GM21528 (cell line): ENCODE measurements around the gene TMEM198.

Experiments used
- ATAC-seq: cut with Tn5 transposase; IDR thresholded peaks from one replicate; pipeline ENCODE4 v1.9.1; 2021; ENCODE audit warnings: mild to moderate bottlenecking, moderate library complexity; ENCODE audit not compliant: unreplicated experiment, low FRiP score

Gene TMEM198

DNA sequence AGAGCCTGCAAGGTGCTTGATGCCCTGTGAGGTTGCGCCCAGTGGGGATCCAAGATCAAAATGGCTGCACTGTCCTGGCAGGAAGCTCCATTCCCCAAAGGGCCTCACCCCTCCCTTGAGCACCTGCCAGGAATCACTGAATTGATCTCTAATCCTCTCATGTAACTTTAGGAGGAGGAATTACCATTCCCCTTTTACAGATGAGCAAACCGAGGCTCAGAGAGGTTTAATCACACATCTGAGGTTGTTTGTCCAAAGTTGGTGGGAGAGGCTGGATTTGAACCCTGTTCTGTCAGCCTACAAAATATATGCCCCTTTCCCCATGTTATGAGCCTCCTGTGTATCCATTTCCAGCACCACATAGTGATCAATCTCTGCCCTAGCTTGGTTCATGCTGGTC is 19.0 kb upstream of the TMEM198 start:
- no peak for ATAC-seq

DNA sequence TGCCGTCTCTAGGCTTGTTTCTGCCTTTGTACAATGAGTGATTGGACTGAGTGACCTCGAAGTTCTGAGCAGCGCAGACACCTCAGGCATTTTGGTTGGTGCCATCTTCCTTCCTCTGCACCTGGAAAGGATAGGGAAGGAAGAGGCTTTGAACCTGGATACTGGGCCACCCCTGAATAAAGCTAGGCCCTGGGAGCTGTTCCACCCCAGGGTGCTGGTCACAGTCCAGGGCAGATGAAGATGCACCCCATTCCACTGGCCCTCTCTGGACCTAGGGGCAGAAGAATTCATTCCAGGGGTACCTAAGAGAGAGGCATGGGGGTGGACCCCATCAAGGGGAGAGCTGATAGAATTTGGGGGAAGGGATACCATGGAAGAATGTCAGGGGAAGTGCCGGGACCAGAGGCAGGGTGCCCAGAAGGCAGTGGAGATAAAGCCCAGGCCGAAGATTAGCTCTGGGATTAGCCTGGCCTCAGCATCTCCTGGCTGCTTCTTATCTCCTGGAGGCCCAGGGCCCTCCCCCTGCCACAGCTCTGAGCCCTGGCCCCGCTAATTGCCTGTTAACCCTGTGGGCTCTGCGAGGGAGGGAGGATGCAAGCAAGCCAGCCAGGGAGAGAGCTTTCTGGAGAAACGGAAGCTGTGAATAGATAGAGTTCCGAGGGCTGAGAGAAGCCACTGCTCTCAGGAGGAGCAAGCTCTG is 18.1 kb upstream of the TMEM198 start:
- ATAC-seq, result no peak

DNA sequence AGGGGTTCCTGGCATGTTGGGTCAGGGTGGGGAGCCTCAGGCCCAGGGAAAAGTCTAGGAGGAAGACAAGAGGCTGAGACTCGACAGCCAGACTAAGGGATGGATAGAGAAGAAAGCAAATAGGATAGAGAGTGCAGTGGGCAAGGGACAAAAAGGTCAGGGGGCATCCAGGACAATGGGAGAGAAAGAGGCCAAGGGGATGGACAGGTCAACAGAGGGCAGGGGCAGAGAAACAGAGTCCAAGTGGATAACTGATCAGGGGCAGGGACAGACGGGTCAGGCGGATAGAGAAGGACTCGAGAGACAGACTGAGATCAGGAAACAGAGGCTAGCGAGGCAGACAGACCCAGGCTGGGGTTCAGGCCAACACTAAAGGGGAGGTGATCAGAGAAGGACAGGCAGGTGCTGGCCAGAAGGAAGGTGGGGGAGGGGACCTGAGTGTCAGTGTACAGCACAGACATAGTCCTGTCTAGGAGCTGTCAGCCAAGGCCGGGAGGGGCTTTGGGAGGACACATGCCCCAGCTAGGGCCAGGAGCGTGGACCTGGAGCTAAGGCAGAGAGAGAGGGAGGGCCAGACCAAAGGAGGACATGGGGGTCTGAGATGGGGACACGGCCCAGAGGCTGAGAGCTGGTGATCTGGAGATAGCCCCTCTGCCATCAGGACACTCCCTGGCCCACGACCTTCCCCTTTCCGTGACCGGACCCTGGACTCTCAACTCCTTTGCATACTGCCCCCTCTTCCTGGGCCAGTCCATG is 17.3 kb upstream of the TMEM198 start:
- ATAC-seq, result no peak

DNA sequence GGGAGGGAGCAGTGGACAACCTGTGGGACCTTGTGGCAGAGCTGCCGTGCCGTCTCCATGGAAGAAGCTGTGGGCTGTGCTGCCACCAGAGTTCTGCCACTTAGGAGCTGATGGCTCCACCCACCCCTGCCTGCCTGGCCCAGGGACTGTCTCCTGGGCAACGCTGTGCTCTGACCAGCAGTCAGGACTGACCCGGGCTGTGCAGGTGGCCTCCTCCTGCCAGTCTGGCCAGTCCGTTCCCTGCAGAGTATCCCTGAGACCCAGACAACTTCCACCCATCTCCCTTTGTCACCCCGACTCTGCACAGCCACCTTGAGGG is 16.8 kb upstream of the TMEM198 start:
- ATAC-seq, result no peak

DNA sequence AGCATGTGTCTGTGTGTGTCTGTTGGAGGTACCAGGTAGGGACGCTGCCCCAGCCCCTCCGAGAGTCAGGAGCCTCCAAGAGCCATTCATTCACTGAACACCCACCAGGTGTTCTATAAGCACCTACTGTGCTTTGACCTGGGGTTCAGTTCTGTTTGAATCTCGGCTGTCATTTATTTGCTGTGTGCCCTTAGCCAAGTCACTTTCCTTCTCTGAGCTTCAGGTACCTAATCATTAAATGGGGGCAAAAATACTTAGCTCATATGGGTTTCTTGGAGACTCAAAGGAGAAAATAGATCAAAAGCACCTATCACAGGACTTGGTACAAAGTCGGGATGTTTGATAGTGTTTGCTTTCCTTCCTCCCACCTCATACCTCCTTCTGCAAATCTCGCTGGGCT is 16.4 kb upstream of the TMEM198 start:
- no peak for ATAC-seq

DNA sequence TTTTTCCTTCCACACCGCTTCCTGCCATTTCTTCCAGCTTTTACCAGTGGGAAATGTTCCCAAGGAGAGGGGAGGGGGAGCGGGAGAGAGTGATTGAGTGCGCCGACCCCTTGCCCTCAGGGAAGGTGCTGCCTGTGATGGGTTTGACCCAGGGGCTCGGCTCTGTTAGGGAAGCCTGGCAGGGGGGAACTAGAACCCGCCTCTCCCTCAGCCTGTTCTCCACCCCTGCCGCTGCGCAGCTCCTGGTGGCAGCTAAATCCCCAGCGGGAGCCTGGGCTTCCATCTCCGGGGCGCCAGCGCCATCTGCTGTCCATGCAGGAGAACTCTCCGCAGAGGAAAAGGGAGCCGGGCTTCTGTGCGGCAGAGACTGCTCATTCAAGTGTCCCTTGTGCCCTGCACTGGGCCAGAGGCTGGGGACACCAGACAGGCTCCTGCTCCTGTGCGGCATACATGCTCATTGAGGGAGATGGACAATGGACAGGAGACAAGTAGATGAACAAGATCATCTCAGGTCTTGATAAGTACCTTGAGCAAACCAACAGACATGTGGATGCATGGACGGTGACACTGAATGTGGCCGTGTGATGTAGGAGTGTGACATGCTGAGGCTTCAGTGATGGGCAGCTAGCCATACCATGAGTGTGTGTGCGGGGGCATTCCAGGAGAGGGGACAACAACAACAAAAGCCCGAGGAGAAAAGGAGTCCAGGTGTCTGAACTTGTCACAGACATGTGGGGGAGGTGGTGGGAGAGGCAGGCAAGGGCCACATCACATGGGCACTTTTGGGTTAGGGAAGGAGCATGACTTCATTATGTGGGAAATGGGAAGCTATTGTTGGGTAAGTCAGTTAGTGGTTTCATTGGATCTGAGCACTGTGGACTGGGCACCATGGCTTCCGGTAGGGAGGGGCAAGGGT is 13.5 kb upstream of the TMEM198 start:
- peak; percentile 67 for ATAC-seq

DNA sequence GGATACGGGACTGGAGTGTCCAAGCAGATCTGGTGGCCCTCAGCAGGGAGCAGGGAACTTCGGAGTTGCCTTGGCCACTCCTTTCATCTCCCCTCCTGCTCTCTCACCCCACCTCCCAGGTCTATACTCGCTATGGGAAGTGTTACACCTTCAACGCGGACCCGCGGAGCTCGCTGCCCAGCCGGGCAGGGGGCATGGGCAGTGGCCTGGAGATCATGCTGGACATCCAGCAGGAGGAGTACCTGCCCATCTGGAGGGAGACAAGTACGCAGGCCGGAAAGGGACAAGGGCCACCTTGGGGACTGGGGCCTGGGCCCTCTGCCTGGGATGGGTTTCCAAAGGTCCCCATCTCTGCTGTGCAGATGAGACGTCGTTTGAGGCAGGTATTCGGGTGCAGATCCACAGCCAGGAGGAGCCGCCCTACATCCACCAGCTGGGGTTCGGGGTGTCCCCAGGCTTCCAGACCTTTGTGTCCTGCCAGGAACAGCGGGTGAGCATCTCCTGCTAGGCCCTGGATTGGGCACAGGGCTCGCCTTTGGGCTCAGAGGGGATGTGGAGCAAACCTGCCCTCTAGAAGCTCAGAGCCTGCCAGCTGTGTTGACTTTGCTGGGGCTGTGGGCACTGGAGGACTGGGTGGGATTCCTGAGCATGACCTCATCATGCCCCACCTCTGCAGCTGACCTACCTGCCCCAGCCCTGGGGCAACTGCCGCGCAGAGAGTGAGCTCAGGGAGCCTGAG is 12.0 kb upstream of the TMEM198 start:
- ATAC-seq, result no peak

DNA sequence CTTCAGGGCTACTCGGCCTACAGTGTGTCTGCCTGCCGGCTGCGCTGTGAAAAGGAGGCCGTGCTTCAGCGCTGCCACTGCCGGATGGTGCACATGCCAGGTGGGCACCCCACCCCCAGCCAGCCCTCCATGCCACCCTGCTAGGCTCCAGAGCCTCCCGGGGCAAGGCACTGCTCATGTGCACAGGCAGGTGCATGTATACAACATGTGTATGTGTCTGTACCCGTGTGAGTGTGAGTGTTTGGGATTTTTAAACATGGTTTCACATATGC is 11.5 kb upstream of the TMEM198 start:
- ATAC-seq, result no peak

DNA sequence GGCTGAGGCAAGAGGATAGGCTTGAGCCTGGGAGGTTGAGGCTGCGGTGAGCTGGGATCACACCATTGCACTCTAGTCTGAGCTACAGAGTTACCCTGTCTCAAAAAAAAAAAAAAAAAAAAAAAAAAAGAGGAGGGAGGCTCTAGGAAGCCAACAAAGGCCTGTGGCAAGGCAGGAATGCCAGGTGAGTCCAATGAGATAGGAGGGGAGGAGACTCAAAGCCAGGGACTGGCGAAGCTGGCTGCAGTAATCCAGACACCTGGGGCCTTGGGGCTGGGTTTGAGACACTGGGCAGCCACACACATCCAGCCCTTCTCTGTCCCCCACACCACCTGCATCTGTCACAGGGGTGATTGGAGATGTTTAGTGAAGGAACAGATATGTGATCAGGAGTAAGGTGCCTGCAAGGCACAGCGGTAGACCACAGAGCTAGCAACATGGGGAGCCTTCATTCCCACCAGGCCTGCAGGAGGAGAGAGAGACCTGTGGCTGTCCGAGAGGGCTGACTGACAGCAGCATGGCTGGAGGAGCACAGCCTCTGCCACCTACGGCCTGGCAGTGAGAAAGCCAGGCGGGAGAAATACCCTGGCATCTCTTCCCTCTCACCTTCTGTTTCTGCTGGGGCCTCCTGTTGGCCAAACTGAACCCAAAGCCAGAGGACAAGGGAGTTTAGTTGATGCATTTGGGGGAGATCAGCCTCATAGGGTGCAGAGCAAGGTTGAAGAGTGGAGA is 9.7 kb upstream of the TMEM198 start:
- ATAC-seq, result no peak

DNA sequence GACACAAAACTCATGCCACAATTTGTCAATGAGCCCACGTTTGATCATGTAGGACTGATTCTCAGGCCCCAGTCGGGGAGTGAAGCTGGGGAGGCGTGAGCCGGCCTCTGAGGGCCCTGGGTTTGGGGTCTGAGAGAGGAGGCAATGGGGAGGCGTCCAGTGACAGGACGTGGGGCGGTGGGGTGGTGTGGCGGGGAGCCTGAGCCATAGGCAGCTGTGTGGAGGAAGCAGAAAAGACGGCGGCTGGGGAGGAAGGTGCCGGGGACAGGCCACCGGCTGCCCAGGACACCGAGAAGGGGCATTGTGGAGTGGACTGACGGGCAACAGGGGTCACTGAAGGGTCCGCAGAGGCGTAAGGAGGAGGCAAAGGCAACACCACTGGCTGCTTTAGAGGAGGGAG is 7.4 kb upstream of the TMEM198 start:
- ATAC-seq, result no peak

DNA sequence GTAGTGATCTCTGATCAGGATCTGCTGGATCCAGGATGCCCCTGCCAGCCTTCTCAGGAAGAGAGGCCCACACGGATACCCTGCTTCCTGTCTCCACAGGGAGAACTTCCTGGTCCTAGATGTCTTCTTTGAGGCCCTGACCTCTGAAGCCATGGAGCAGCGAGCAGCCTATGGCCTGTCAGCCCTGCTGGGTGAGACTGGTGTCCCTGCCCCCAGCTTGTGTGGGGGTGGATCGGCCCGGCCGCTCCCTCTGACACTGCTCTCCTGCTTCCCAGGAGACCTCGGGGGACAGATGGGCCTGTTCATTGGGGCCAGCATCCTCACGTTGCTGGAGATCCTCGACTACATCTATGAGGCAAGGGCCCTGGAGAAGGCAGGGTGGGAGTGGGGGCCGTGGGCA is 6.9 kb upstream of the TMEM198 start:
- no peak for ATAC-seq

DNA sequence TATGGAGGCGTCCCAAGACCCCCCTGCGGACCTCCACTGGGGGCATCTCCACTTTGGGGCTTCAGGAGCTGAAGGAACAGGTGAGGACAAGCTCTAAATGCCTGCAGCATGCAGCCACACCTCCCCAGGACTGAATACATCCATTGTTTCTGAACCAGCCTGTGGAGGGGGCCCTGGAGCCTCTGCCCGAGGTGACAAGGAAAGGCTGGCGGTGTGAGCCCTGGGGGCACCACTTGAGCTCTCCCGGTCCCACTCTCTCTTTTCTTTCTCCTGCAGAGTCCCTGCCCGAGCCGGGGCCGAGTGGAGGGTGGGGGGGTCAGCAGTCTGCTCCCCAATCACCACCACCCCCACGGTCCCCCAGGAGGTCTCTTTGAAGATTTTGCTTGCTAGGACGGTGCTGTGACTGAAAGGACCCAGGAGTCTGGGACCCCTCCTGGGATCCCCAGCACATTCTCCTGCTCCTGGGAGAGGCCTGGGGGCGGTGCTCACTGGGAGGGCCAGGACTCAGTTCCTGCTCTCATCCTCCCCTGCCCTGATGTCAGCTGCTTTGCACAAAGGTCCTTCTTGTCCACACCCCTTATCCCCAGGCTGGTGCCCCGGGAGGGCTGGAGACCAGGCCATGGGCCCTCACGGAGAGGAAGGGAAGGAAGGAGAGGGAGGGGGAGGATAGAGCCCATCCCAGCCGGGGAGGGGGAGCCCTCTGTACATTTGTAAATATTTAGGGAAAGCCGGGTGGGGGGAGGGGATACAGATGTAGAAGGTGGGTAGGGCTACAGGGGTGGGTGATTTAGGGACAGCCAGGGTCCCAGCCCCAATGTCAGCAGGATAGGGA is 6.0 kb upstream of the TMEM198 start:
- ATAC-seq, result no peak

DNA sequence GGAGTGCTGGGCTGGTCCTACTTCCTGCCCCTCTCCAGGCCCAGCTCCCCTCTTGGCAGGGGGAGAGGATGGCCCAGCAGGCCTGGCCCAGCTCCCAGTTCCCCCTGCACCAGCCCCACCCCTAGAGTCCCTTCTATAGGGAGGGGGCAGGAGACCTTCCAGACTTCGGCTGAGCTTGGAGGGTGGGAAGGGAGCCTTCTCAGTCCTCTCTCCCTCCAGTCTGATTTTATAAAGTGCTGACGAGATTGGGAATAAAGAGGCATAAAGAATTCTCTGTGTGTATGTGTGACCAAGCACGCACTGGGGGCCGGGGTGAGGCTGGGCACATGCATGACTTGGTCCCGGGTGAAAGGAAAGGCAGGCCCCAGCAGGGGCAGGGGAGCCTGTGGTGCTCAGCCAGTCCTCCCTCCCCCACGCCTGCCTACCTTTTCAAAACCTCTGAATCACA is 5.3 kb upstream of the TMEM198 start:
- no peak for ATAC-seq

DNA sequence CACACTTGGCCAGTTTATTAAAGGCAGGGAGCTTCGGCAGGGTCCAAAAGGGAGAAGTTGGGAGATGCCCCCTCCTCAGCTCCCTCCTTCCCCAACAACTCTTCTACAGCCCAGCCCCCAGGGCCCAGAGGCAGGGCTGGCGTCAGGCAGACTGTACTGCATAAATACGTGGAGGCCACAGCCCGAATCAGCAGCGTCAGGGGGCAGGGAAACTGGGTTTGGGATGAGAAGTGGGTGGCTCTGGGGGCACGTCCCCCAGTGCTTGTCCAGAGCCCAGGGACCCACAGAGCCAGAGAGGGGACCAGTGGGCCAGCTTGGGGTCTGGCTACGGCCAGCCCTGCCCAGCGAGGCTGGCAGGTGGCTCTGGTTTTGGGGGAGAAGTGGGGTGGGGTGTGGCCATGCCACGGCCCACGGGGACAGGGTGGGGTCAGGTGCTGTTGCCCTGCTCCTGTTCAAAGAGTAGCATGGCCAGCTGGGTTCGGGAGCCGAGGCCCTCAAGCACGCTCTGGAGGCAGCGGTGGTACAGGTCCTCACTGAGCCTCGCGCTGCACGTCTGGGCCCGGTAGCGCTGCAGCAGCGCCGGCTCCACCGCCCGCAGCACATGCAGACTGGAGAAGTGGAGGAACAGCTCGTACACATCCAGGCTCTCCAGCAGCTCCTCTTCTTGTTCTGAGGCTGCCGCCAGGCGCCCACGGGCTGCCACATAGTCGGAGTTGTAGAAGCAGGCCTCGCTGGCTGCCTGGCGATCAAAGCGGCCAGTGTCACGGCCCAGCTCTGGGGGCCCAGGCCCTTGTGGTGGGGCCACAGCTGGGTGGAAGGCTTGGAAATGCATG is 4.7 kb upstream of the TMEM198 start:
- ATAC-seq, result no peak

DNA sequence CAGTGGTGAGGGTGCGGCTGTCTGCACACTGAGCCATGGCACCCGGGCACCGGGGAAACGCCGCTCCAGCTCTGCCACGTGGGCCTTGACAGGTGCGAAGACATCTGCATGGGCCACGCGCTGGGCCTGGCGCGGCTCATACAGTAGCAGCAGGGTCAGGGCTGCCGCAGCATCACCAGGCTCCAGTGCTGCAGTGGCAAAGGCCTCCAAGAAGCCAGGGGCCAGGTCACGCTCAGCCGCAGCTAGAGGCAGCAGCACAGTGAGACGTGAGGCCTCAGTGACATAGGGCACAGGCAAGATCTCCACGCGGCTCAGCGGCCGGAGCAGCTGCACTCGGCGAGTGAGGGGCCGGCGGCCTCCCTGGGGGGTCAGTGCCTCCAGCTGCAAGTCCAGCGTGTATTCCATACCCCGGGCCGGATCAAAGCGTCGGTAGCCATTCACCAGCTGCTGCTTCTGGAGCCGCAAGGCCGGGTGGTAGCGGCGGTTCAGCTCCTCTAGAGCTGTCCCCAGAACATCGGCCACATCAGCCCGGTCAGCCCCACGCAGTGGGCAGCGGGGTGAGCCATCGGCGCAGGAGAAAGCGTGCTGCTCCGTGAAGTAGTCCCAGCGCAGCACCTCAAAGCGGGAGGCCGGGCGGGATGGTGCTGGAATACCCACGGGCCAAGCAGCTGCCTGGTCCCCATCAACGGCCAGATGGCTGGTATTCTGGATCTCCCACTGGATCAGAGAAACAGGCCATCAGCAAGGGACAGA is 3.7 kb upstream of the TMEM198 start:
- ATAC-seq, result no peak

DNA sequence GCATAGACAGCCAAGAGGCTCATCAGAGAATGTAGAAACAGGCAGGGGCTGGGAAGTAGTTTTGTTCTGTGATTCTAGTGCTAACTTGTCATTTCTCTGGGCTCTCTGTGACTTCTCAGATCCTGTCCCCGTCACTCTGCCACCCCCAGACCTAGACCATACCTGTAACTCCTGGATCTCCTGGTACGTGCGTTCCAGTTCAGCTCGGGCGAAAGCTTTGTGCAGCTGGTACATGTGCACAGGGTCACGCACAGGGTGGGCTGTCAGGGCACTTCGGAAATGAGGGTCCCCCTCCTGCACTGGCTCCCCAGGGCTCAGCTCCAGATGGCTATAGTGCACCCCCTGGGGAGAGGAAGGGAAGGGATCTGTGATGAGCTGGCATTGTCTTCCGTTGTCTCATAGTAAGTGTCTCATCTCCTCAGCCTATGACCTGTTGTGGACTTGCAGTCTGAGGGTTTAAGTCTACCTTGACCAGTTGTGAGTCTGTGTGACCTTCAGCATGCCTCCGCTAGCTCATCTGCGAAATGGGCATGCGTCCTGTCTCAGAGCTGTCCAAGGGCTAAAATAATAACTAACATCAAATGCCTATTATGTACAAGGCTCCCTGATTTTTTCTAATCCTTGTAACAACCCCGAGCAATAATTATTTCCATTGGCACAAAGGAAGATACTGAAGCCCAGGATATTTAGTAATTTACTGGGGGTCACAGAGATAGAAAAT is 2.9 kb upstream of the TMEM198 start:
- ATAC-seq, result no peak

DNA sequence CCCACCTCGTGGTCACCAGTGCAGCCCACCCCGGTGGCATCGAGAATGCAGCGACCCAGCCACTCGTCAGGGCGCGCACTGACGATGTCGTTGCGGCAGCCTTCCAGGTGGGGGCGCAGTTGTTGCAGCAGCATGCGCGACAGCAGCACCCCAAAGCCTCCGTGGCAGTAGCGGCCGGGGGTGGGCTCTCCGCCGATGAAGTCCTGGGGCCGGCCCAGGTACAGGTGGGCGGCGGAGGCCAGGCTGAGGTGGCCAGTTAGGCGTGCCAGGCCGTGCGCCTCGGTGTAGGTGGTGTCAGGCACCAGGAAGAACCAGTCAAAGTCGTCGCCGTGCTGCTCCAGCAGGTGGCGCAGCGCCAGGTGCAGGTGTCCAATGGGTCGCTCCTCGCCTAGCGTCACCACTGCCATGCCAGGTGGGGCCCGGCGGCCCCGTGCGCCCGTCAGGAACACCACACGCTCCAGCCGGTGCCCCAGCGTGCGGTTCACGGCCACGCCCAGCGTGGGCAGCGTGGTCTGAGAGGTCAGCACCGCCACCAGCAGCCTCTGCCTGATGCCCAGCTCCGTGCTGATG is 2.1 kb upstream of the TMEM198 start:
- peak; percentile 47 for ATAC-seq
